ENCODE results near the gene CDCA7.

DNA sequence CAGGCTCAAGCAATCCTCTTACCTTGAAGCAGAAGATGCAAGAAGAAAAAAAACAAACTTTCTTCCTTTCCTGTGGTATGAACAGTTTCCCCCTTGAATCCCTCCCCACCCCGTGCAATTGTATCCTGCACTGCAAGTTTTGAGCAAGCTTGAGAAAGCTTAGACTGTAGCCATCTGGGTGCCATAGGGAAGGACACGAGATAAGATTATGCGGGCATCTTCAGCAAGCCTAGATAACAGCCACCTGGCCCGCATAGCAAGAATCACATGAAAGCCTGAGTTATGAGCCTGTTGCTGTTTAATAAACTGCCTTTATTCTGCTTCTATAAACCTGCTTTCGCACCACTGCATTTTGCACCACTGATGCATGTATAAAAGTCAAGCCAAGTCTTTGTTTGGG is 27.3 kb upstream of the CDCA7 start:
- TF ChIP-seq MXI1 (IDR thresholded peaks at IDR 0.05; ENCODE audit: low read depth, low read length) (no peak), POLR2AphosphoS5 (IDR thresholded peaks at IDR 0.05; ENCODE audit: low read depth, low read length) (no peak)
